GM12874 (cell line): ENCODE data around the gene ELP4.

ENCODE experiments used
- TF ChIP-seq, protein P1 (sequence below): IDR thresholded peaks from 2 replicates; pipeline ENCODE4 v1.5.1; 2011; ENCODE audit warnings: low read depth, mild to moderate bottlenecking, control low read depth, low read length, moderate library complexity; ENCODE audit not compliant: insufficient read depth

ELP4 gene

DNA sequence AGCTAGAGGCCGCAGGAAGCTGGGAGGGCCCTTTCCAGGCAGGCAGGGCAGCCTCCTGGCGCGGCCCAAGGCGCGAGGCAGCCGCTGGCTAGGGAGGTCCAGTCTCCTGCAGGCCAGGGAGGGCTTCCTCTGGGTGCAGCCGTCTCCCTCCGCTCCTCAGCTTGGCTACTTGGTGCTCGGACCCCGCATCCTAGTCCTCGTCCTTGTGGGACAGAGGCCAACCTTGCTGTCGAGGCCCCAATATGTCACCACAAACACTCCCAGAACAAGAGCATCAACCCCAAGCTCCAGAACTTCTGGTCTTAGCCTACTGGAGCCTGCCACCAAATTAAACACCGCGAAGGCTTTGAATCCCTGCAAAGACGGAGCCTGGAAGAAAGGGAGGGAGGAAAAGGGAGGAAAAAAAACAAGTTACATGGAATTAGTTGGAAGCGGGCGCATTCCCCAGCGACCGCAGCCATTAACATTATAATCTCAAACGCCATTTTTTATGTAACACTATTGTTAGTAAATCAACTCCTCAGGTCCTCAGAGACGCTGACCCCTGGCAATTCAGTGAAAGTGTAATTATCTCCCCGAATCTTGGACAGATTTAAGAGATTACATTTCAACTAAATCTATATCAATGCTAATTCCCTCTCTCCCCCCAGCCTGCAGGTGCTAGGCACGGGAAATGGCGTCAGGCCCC lies 314.2 kb downstream of the ELP4 start:
- TF ChIP-seq, protein P1, sequence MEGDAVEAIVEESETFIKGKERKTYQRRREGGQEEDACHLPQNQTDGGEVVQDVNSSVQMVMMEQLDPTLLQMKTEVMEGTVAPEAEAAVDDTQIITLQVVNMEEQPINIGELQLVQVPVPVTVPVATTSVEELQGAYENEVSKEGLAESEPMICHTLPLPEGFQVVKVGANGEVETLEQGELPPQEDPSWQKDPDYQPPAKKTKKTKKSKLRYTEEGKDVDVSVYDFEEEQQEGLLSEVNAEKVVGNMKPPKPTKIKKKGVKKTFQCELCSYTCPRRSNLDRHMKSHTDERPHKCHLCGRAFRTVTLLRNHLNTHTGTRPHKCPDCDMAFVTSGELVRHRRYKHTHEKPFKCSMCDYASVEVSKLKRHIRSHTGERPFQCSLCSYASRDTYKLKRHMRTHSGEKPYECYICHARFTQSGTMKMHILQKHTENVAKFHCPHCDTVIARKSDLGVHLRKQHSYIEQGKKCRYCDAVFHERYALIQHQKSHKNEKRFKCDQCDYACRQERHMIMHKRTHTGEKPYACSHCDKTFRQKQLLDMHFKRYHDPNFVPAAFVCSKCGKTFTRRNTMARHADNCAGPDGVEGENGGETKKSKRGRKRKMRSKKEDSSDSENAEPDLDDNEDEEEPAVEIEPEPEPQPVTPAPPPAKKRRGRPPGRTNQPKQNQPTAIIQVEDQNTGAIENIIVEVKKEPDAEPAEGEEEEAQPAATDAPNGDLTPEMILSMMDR: no peak

DNA sequence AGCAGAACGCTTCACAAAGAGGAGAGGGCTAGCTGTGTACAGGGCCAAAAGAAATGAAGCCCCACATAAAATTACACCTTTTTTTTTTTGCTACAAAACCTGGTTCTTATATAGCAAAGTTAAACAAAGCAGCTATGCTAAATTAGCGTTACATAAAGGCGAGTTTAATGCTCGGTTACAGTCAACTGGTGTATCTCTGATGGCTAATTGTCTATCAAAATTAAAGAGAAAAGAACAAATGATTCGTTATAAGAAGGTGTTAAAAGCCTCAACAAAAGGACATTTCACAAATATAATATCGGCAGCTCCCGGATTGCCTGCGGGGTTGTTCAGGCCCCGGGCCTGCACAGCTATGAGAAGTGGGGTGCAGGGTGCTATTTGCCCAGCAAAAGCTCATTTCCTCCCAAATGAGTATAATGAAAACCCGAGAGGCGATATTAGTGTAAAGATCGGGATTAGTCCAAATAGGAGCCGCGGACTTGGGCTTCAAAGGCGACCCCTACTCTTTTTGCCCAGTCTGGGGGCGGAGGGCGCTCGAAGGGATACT lies 314.8 kb downstream of the ELP4 start:
- TF ChIP-seq, protein P1: no peak

DNA sequence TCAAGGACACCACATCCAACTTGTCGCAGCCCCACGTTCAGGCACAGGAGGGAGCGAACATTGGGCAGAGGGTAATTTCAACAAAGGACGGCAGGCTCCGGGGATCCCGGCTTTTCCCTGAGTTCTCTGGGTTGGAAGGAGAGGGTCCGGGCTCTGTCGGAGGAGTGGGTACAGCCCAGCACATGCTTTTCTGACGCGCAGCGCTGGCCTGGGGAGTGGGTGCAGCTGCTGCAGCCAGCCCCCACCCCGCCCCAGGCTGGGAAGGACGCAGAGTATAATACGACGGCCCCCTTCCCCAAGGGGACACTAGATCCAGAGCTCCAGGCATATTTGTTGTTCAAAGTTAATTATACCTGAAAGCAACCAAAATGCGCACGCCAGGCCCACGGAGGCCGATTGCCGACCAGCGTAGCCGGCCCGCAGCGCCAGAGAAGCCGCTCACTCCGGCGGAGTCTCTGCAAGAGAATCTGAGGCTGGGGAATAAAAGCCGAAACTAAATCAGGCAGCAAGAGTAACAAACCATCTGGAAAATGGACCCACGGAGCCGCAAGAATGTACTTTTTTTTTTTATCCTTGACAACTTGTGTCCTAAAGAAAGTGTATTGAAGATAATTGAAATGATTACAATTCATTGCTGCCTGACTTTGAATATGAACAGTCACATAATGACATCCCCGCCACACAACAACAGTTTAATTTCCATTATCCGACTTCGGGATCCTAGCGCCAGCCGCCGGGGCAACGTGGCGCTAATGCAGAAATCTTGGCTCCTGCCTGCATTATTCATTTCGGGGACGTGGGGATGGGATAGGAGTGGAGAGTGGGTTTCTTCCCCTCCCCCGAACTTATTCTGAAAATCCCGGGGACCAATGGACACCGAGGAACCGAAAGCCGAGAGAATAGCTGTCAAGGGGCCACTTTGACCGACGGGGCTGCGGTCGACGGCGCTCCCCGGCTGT lies 315.6 kb downstream of the ELP4 start:
- TF ChIP-seq, protein P1: no peak

DNA sequence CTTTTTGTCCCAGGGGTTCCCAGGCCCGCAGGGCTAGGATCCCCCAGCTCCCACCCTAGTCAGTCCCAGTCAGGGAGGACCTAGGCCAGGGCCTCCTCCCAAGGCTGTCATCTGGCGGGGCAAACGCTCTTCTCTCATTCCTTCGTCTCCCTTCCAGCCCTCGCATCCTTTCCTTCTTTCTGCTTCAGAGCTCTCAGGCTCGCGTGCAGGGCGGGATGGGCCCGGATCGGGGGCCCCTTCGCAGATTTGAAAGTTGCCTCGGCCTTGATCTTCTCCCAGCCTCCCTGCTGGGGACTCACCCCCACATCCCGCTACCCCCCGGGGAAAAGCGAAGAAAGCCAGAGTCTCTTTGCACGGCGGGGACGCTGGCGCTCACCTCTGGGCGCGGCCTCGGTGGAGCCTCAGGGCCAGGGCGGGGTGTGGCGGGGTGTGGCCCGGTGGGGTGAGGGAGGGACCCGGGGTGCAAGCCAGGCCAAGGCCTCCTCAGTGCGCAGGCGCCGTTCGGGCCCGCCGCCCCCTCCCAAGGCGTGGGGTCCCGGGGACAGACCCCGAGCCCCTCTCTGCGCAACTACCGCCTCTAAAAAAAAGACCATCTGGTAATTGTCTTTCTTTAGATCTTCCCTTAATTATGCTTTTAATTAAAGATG lies 316.4 kb downstream of the ELP4 start:
- TF ChIP-seq, protein P1: no peak

DNA sequence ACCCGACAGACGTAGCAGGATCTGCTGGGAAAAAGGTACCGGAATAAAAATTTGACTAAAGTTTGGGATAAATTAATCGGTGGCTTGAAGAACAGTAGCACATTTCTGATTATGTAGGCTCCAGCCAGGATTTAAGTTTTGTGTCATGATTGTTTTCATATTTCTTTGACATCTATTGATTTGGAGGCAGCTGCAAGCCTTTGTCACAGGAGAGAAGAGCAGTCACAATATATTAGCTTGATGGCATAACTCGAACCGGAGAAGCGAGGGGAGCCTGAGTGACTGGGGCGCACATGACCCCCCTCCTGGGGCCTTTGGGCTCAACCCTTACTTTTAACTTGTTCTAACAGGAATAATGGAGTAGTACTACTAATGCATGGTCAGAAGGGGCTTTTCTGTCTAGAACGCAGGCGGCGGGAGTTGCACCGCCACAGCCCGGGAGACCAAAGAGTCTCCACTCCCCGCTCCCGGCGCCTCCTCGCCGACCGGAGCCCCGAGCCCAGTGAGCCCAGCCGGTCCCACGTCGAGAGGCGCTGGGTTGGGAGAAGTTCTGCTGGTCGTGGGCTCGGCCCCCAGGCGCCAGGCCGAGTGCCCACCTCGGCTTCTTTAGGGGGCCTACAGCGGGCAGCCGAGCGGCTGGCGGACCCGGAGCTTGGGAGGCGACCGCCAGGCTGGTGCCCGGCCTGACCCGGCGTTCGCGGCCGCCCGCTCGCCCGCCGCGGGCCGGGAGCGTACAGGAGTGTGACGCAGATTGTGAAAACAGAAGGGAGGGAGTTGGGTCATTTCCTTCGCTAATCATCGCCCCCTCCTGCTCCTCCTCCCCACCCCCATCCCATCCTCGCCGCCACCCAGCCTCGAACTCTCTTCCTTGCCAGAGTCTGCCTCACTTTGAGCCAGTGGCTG lies 317.2 kb downstream of the ELP4 start:
- TF ChIP-seq, protein P1: no peak

DNA sequence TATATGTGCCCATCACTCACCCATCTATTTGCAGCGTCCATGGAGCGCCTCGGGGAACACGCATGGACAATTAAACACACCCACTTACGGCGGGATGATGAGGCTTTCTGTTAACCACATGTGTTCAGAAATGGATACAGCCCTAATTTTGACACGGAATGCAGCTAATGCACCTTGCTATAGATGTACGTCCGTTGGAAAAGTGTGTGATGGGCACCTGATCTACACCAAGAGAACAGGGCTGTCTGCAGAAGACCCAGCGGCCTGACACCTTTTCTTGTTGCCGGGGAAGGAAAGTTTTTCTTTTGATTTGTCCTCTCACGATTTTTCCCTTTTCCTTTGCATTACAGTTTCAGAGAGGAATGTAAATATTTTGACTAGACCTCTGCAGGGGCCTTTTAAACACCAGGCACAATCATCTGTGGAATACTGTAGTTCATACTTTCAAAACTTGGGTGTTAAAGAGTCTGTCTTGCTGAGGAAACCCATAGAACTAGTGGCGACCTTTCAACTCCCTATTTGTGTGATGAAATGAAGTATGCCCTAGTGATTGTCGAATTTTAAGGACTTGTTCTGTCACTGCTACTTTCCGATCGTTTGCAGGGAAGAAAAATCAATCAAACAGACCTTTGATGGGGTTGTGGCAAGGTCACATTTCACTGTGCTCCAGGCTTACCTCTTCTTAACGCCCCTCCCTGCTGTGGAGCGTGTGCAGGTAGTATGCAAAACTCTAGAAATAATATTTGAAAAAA lies 318.1 kb downstream of the ELP4 start:
- TF ChIP-seq, protein P1: no peak
